NCI-H2196 treated with DMSO at 0.1 percent for 48 hours (cell line): ENCODE data around the gene GAS2L1.

Experiments
- DNase-seq: peaks from one replicate; lab custom pipeline; 2025; ENCODE audit not compliant: unreplicated experiment; lab: John Stamatoyannopoulos, UW

The GAS2L1 gene

GRCh38 chr22:29306175-29306834 lies at the start of gene GAS2L1:
Gene GAS2L1 (plus strand): TSS chr22:29306650. CDS start chr22:29308106, 1,456 bp downstream.
- DNase-seq: peak; percentile 19

- DNase-seq: no peak
Observed at GRCh38 chr22:29257751-29258181, 48.7 kb upstream of the GAS2L1 start.

GRCh38 chr22:29258407-29259252 lies 47.8 kb upstream of the GAS2L1 start:
- no peak for DNase-seq

GRCh38 chr22:29259253-29259899 lies 47.1 kb upstream of the GAS2L1 start:
- no peak for DNase-seq

- DNase-seq: no peak
Observed at GRCh38 chr22:29260031-29260560, 46.4 kb upstream of the GAS2L1 start.

- DNase-seq: no peak
Observed at GRCh38 chr22:29260601-29261315, 45.7 kb upstream of the GAS2L1 start.

- DNase-seq: no peak
Observed at GRCh38 chr22:29263791-29264276, 42.6 kb upstream of the GAS2L1 start.

- no peak for DNase-seq
Observed at GRCh38 chr22:29265305-29265704, 41.1 kb upstream of the GAS2L1 start.

GRCh38 chr22:29265929-29266328 lies 40.5 kb upstream of the GAS2L1 start:
- DNase-seq: no peak

GRCh38 chr22:29266564-29267461 lies 39.6 kb upstream of the GAS2L1 start:
- no peak for DNase-seq

- DNase-seq: no peak
Observed at GRCh38 chr22:29267462-29267857, 39.0 kb upstream of the GAS2L1 start.

GRCh38 chr22:29267858-29268510 lies 38.5 kb upstream of the GAS2L1 start, which contains the start of the genes EWSR1 and RHBDD3:
Gene EWSR1 (plus strand): TSS chr22:29268268. CDS start chr22:29268337, 69 bp downstream.
Gene RHBDD3 (minus strand): TSS chr22:29267981. CDS start chr22:29265626, 2,355 bp downstream.
- peak; percentile 44 for DNase-seq

- no peak for DNase-seq
Observed at GRCh38 chr22:29268511-29269229, 37.8 kb upstream of the GAS2L1 start.

- no peak for DNase-seq
Observed at GRCh38 chr22:29269230-29269604, 37.2 kb upstream of the GAS2L1 start.

GRCh38 chr22:29269731-29270474 lies 36.5 kb upstream of the GAS2L1 start:
- no peak for DNase-seq

- DNase-seq: no peak
Observed at GRCh38 chr22:29270475-29271271, 35.8 kb upstream of the GAS2L1 start.

- no peak for DNase-seq
Observed at GRCh38 chr22:29272624-29273023, 33.8 kb upstream of the GAS2L1 start.
